HEK293 (cell line): ENCODE measurements around the gene AKT3.
"Not testable (repeated sequence)": the region's sequence is repeated elsewhere in the genome, so short reads cannot be mapped to it uniquely, and the experiment has no call there.

ENCODE experiments used
- CTCF ChIA-PET: fragments of 350-600 bp; formaldehyde crosslinking; extraction: SDS; loops from one replicate; lab custom pipeline; 2021; ENCODE audit warnings: antibody characterized with exemption; lab: Yijun Ruan, JAX
- POLR2A ChIA-PET: fragments of 300-600 bp; formaldehyde crosslinking; extraction: SDS; loops from one replicate; lab custom pipeline; 2020; ENCODE audit warnings: antibody characterized with exemption, inconsistent platforms; lab: Yijun Ruan, JAX
- H3K27ac ChIP-seq: fragments of 200-500 bp; sonication (Bioruptor generic); 2 replicates; pipeline ENCODE4 v1.5.1; 2014; ENCODE audit warnings: low read depth, low read length, control low read depth, inconsistent platforms; ENCODE audit errors: extremely low read depth
- H3K36me3 ChIP-seq, 2 experiments: fragments of 200-500 bp in 1 of 2; sonication (Bioruptor generic) in 1 of 2; 1 replicate in 1 of 2; 2 replicates in 1 of 2; pipeline ENCODE4 v1.5.1; 2014 to 2017; ENCODE audit warnings: inconsistent platforms in 2 of 2, low read length in 2 of 2; ENCODE audit not compliant: control insufficient read depth in 2 of 2, insufficient read depth in 1 of 2
- H3K4me1 ChIP-seq: fragments of 200-500 bp; sonication (Bioruptor generic); 2 replicates; pipeline ENCODE4 v1.5.1; 2014; ENCODE audit warnings: mild to moderate bottlenecking, low read length, inconsistent platforms; ENCODE audit not compliant: control insufficient read depth, insufficient read depth
- H3K4me3 ChIP-seq: 2 replicates; pipeline ENCODE4 v1.5.1; 2011; ENCODE audit warnings: low read depth, mild to moderate bottlenecking, control low read depth, low read length, moderate library complexity
- H3K9me3 ChIP-seq: fragments of 200-500 bp; sonication (Bioruptor generic); 2 replicates; pipeline ENCODE4 v1.5.1; 2014; ENCODE audit warnings: low read depth, low read length, inconsistent platforms; ENCODE audit not compliant: control insufficient read depth, insufficient read depth
- HOXD13 ChIP-seq: sonication (generic); formaldehyde crosslinking; IDR thresholded peaks from 2 replicates; pipeline ENCODE4 v1.8.0; 2022; ENCODE audit warnings: missing genetic modification reagents, borderline replicate concordance
- MYNN ChIP-seq: fragments of 450-650 bp; formaldehyde crosslinking; IDR thresholded peaks from 2 replicates; pipeline ENCODE4 v1.5.1; 2016; ENCODE audit warnings: missing biosample characterization, missing genetic modification characterization, borderline replicate concordance
- SCRT2 ChIP-seq: fragments of 450-650 bp; formaldehyde crosslinking; IDR thresholded peaks from 2 replicates; pipeline ENCODE4 v1.5.1; 2016; ENCODE audit warnings: missing biosample characterization, missing genetic modification characterization
- ZNF146 ChIP-seq: fragments of 450-650 bp; formaldehyde crosslinking; IDR thresholded peaks from 2 replicates; pipeline ENCODE4 v1.5.1; 2016; ENCODE audit warnings: missing biosample characterization, missing genetic modification characterization
- ZNF169 ChIP-seq: fragments of 450-650 bp; formaldehyde crosslinking; IDR thresholded peaks from 2 replicates; pipeline ENCODE4 v1.5.1; 2016; ENCODE audit warnings: missing biosample characterization, missing genetic modification characterization
- ZNF184 ChIP-seq: fragments of 450-650 bp; IDR thresholded peaks from 2 replicates; pipeline ENCODE4 v1.5.1; 2018; ENCODE audit warnings: missing biosample characterization, mild to moderate bottlenecking, missing genetic modification characterization
- ZNF202 ChIP-seq: fragments of 450-650 bp; formaldehyde crosslinking; IDR thresholded peaks from 2 replicates; pipeline ENCODE4 v1.5.1; 2016; ENCODE audit warnings: missing biosample characterization, missing genetic modification characterization, borderline replicate concordance
- ZNF24 ChIP-seq: fragments of 450-650 bp; formaldehyde crosslinking; IDR thresholded peaks from 2 replicates; pipeline ENCODE4 v1.5.1; 2016; ENCODE audit warnings: missing biosample characterization, missing genetic modification characterization
- ZNF521 ChIP-seq: fragments of 450-650 bp; formaldehyde crosslinking; IDR thresholded peaks from 2 replicates; pipeline ENCODE4 v1.5.1; 2017; ENCODE audit warnings: missing biosample characterization, mild to moderate bottlenecking, missing genetic modification characterization
- ZNF529 ChIP-seq: fragments of 450-650 bp; formaldehyde crosslinking; IDR thresholded peaks from 2 replicates; pipeline ENCODE4 v1.5.1; 2017; ENCODE audit warnings: missing genetic modification characterization, missing biosample characterization; ENCODE audit not compliant: insufficient replicate concordance
- ZNF555 ChIP-seq: fragments of 450-650 bp; formaldehyde crosslinking; conservative IDR thresholded peaks from 2 replicates; pipeline ENCODE4 v1.5.1; 2017; ENCODE audit warnings: missing biosample characterization, mild to moderate bottlenecking, missing genetic modification characterization, inconsistent platforms
- ZNF561 ChIP-seq: fragments of 450-650 bp; IDR thresholded peaks from 2 replicates; pipeline ENCODE4 v1.5.1; 2018; ENCODE audit warnings: missing biosample characterization, missing genetic modification characterization, borderline replicate concordance
- ZNF837 ChIP-seq: fragments of 450-650 bp; formaldehyde crosslinking; IDR thresholded peaks from 2 replicates; pipeline ENCODE4 v1.5.1; 2016; ENCODE audit warnings: missing biosample characterization, missing genetic modification characterization
- ZSCAN30 ChIP-seq: fragments of 450-650 bp; IDR thresholded peaks from 2 replicates; pipeline ENCODE4 v1.5.1; 2018; ENCODE audit warnings: missing biosample characterization, mild to moderate bottlenecking, missing genetic modification characterization, moderate library complexity
- TF ChIP-seq, protein P1 (sequence below): fragments of 450-650 bp; formaldehyde crosslinking; IDR thresholded peaks from 2 replicates; pipeline ENCODE4 v1.5.1; 2016; ENCODE audit warnings: missing biosample characterization, missing genetic modification characterization
- TF ChIP-seq, protein P2 (sequence below): fragments of 450-650 bp; formaldehyde crosslinking; IDR thresholded peaks from 2 replicates; pipeline ENCODE4 v1.5.1; 2016; ENCODE audit warnings: missing biosample characterization, missing genetic modification characterization
- TF ChIP-seq, protein P3 (sequence below): fragments of 450-650 bp; formaldehyde crosslinking; IDR thresholded peaks from 2 replicates; pipeline ENCODE4 v1.5.1; 2016; ENCODE audit warnings: missing biosample characterization, missing genetic modification characterization
- TF ChIP-seq, protein P4 (sequence below): fragments of 450-650 bp; formaldehyde crosslinking; IDR thresholded peaks from 2 replicates; pipeline ENCODE4 v1.5.1; 2016; ENCODE audit warnings: missing biosample characterization, missing genetic modification characterization

The AKT3 gene

DNA sequence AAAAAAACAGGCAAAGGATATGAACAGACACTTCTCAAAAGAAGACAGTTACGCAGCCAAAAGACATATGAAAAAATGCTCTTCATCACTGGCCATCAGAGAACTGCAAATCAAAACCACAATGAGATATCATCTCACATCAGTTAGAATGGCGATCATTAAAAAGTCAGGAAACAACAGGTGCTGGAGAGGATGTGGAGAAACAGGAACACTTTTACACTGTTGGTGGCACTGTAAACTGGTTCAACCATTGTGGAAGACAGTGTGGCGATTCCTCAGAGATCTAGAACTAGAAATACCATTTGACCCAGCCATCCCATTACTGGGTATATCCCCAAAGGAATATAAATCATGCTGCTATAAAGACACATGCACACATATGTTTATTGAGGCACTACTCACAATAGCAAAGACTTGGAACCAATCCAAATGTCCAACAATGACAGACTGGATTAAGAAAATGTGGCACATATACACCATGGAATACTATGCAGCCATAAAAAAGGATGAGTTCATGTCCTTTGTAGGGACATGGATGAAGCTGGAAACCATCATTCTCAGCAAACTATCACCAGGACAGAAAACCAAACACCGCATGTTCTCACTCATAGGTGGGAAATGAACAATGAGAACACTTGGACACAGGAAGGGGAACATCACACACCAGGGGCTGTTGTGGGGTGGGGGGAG, 77.5 kb downstream of the AKT3 start:
- H3K27ac ChIP-seq, POLR2A ChIA-PET, H3K4me1 ChIP-seq, H3K9me3 ChIP-seq, CTCF ChIA-PET, H3K4me3 ChIP-seq, H3K36me3 ChIP-seq: not testable (repeated sequence)
- TF ChIP-seq ZNF146 (tag by site-specific recombination) = peak; percentile 99
- TF ChIP-seq, protein P1, sequence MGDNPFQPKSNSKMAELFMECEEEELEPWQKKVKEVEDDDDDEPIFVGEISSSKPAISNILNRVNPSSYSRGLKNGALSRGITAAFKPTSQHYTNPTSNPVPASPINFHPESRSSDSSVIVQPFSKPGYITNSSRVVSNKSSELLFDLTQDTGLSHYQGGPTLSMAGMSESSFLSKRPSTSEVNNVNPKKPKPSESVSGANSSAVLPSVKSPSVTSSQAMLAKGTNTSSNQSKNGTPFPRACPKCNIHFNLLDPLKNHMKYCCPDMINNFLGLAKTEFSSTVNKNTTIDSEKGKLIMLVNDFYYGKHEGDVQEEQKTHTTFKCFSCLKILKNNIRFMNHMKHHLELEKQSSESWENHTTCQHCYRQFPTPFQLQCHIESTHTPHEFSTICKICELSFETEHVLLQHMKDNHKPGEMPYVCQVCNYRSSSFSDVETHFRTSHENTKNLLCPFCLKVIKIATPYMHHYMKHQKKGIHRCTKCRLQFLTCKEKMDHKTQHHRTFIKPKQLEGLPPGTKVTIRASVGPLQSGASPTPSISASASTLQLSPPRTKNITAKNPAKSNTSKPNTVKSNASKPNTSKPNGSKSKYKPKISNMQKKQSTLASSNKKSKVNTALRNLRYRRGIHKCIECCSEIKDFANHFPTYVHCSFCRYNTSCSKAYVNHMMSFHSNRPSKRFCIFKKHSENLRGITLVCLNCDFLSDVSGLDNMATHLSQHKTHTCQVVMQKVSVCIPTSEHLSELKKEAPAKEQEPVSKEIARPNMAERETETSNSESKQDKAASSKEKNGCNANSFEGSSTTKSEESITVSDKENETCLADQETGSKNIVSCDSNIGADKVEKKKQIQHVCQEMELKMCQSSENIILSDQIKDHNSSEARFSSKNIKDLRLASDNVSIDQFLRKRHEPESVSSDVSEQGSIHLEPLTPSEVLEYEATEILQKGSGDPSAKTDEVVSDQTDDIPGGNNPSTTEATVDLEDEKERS (tag by site-specific recombination) = peak; percentile 94
- TF ChIP-seq ZNF202 (tag by site-specific recombination) = 0 out of 2 replicates have a peak, but pooled peaks have one; percentile 46
- peak; percentile 71 for TF ChIP-seq SCRT2 (tag by site-specific recombination)
- TF ChIP-seq ZNF184 (tag by site-specific recombination) = peak; percentile 65; the same call in 1 of the 2 replicates
- TF ChIP-seq, protein P2, sequence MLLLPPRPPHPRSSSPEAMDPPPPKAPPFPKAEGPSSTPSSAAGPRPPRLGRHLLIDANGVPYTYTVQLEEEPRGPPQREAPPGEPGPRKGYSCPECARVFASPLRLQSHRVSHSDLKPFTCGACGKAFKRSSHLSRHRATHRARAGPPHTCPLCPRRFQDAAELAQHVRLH (tag by site-specific recombination) = peak; percentile 82
- 0 out of 2 replicates have a peak, but pooled peaks have one; percentile 7 for TF ChIP-seq ZNF555 (tag by site-specific recombination)

DNA sequence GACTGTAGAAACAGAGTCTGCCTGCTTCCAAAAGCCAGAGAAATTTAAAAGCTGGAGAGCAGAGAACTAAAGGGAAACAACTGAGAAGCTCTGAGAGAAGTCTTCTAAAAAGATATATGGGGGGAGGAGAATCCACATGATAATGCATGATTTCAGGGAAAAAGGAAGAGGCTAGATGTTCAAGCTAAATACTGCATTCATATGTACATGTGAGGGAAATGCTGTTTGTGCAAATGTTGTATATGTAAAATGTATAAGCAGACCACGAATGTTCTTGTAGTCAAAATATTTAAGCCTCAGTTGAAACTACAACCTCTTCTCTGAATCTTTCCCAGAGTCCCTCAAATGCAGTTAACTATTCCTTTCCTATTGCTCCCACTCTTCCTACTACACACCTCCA, 79.2 kb downstream of the AKT3 start:
- POLR2A ChIA-PET = no interaction called here
- H3K4me3 ChIP-seq = no peak overlapping the region
- no peak for TF ChIP-seq ZNF521 (tag by site-specific recombination)
- TF ChIP-seq, protein P3, sequence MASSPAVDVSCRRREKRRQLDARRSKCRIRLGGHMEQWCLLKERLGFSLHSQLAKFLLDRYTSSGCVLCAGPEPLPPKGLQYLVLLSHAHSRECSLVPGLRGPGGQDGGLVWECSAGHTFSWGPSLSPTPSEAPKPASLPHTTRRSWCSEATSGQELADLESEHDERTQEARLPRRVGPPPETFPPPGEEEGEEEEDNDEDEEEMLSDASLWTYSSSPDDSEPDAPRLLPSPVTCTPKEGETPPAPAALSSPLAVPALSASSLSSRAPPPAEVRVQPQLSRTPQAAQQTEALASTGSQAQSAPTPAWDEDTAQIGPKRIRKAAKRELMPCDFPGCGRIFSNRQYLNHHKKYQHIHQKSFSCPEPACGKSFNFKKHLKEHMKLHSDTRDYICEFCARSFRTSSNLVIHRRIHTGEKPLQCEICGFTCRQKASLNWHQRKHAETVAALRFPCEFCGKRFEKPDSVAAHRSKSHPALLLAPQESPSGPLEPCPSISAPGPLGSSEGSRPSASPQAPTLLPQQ (tag by site-specific recombination) = no peak
- TF ChIP-seq ZNF561 (tag by site-specific recombination) = no peak

DNA sequence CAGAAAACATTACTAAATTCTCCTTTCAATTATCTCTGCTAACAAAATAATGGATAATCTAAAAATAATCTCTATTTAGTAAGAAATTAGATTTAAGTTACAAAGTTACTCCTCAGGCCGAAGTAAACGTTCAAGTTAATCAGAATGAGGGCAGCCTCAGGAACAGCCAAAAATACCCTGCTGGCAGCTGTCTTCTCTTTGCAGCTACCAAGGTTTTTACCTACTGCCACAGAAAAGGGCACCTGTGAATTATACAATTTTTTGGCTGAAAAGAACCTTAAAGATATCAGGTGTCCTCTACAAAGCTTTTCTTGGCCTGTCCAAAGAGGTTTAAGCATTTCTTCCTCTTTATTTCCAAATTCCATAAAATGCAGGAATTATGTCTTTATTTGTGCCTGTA, 84.4 kb downstream of the AKT3 start:
- H3K4me1 ChIP-seq = no peaks in the 10 kb centered on the region
- no peaks in the 10 kb centered on the region for H3K9me3 ChIP-seq
- no peaks in the 10 kb centered on the region for H3K36me3 ChIP-seq
- ChIA-PET POLR2A (no interaction called here), CTCF (no interaction called here)
- TF ChIP-seq MYNN (tag by site-specific recombination) (no peak), ZSCAN30 (tag by site-specific recombination) (no peak), ZNF24 (tag by site-specific recombination) (no peak), HOXD13 (CRISPR knock-in tag) (no peak), ZNF837 (tag by site-specific recombination) (no peak), ZNF529 (tag by site-specific recombination) (no peak), ZNF169 (tag by site-specific recombination) (no peak)
- TF ChIP-seq, protein P4, sequence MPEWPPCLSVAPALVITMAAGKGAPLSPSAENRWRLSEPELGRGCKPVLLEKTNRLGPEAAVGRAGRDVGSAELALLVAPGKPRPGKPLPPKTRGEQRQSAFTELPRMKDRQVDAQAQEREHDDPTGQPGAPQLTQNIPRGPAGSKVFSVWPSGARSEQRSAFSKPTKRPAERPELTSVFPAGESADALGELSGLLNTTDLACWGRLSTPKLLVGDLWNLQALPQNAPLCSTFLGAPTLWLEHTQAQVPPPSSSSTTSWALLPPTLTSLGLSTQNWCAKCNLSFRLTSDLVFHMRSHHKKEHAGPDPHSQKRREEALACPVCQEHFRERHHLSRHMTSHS (tag by site-specific recombination) = no peak
- H3K27ac ChIP-seq = no peak overlapping the region
- no peak overlapping the region for H3K4me3 ChIP-seq

More for the DNA sequence above, 79.2 kb downstream of the AKT3 start:
- CTCF ChIA-PET = no interaction called here
- H3K9me3 ChIP-seq = no peaks in the 10 kb centered on the region
- no peak overlapping the region for H3K27ac ChIP-seq
- no peaks in the 10 kb centered on the region; a peak in 1 of 3 replicates for H3K36me3 ChIP-seq
- no peaks in the 10 kb centered on the region for H3K4me1 ChIP-seq
